ENCODE results near the gene REC8. TPM values are rescaled to one million over a fixed set of nuclear protein-coding genes. Genes with fewer than 3 reads are reported as not detected.

REC8 gene
- total and polyA plus RNA-seq, 2 of the 13 experiments (the other 11 are each of a cell fraction or from before 2014, with no cell fraction given) = 3.4 to 14.7 TPM

DNA sequence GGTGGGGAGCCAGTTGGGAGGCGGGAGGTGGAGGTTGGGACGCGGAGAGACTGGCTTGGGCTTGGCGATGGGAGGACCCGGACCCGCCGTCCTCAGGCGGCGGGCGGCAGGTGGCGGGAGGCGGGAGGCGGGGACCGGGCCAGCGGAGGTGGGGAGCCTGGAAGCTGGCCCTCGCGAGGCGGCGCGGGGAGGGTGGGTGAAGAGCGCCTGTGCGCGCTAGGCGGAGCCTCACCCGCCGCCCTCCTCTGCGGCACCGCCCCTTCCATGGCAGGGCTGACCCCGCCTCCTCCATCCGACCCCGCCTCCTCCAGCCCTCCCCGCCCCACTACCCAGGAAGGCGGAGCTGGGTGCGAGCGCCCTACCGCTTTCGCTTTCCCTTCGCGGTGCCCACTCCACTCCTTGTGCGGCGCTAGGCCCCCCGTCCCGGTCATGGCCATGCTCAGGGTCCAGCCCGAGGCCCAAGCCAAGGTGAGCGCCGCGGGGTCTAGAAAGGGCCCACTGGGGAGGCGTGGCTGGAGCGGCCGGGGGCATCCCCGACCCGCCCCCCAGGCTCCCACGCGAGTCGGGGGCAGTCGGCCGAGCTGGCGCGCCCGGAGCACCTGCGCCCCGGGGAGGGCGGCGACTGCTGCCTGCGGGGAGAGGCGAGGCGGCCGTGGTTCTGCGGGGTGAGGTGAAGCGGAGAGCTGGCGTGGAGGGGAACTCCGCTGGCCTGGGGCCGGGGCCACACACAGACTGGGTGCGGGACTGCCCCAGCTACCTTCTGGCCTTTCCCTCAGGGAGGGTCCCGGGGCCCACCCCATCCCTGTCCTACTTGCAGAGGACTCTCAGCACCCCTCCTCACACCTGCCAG is 35.8 kb upstream of the REC8 start, which contains the start of gene PSME1:
PSME1 (plus strand) TSS at position 361 of the 850 bp plus-strand sequence; CDS start at position 430, 69 bp downstream.
- peaks cover 42% of the 10 kb centered on the region for H3K79me2 ChIP-seq (ENCODE audit: insufficient read depth, low read length)
- in situ Hi-C loops (cut with HindIII; ENCODE audit: extremely low pct_ligation_motif_present, low pct_unique_long_range_greater_than_20kb) (loop anchor here (25.0 kb wide), 1 partner anchor 824 kb away; the partner anchor contains the start of genes BCL2L2, PABPN1 and PPP1R3E), intact Hi-C loops (cut with micrococcal nuclease; ENCODE audit: unreplicated experiment) (loop anchor here (1.0 kb wide), 2 partner anchors 22 to 25 kb away; partner anchors contain the start of genes DCAF11, IRF9 and NRL)
- H3K4me1 ChIP-seq (ENCODE audit: insufficient read depth, low read length) = peaks cover 64% of the 10 kb centered on the region
- H3K9me3 ChIP-seq (ENCODE audit: low read length) = no peaks in the 10 kb centered on the region
- POLR2A ChIA-PET = interaction anchor here (0.7 to 22.7 kb wide), 40 partner anchors 8 to 1159 kb away, joined by 3 to 977 read pairs (median 5); partner anchors contain the start of genes ACIN1, C14orf119, CARMIL3 and CHMP4A
- FAIRE-seq = peak; percentile 71
- CTCF ChIA-PET (ENCODE audit: low intra/inter-chr PET ratio, low total read pairs) = interaction anchor here (1.0 to 2.1 kb wide), 2 partner anchors 21 to 25 kb away, joined by 3 to 6 read pairs; partner anchors contain the start of genes DCAF11, IRF9 and NRL
- peak within 1 kb of the TSS; percentile 75 for H3K27ac ChIP-seq (ENCODE audit: extremely low read length, insufficient read depth, low read length)
- H3K4me3 ChIP-seq (replicated peaks in 1 of 3; ENCODE audit: insufficient read depth in 1 of 3, low read depth in 2 of 3, low read length in 3 of 3) = peak within 1 kb of the TSS; percentile 91 to 98 (median 93)
- peaks cover 11% of the 10 kb centered on the region for H4K20me1 ChIP-seq (ENCODE audit: insufficient read depth, low read length)
- BruUV-seq (replicated peaks) = no TSS peak
- peak within 1 kb of the TSS; percentile 62 for H2AFZ ChIP-seq (ENCODE audit: low read length)
- peak within 1 kb of the TSS; percentile 100 for H3K4me2 ChIP-seq (ENCODE audit: low read depth, low read length)
- WGBS (ENCODE audit: low lambda C conversion rate) = 1% methylated on average over 65 of the region's 75 CpGs
- H3K36me3 ChIP-seq (replicated peaks in 1 of 2; ENCODE audit: control insufficient read depth in 1 of 2, insufficient read depth in 2 of 2, low read length in 2 of 2) = peaks cover 17 to 25% of the 10 kb centered on the region in 2 experiments
- H3K27me3 ChIP-seq (ENCODE audit: control insufficient read depth in 1 of 2, insufficient read depth in 2 of 2, low read length in 2 of 2) = no peaks in the 10 kb centered on the region; a peak in 1 of 5 replicates
- peak; percentile 86 for ATAC-seq
- H3K9ac ChIP-seq (ENCODE audit: insufficient read depth, low read depth, low read length) = peak within 1 kb of the TSS; percentile 94
- peak; percentile 93 for DNase-seq (ENCODE audit: low spot score)
- TF ChIP-seq, protein P1, sequence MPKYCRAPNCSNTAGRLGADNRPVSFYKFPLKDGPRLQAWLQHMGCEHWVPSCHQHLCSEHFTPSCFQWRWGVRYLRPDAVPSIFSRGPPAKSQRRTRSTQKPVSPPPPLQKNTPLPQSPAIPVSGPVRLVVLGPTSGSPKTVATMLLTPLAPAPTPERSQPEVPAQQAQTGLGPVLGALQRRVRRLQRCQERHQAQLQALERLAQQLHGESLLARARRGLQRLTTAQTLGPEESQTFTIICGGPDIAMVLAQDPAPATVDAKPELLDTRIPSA (CRISPR knock-in tag; IDR thresholded peaks at IDR 0.05; ENCODE audit: borderline replicate concordance) = no peak
- TF ChIP-seq ZFP36 (IDR thresholded peaks at IDR 0.05; ENCODE audit: borderline replicate concordance, low read depth, low read length, partially characterized antibody) (no peak), ZNF749 (CRISPR knock-in tag; IDR thresholded peaks at IDR 0.05; ENCODE audit: borderline replicate concordance) (peak; percentile 61; the same call in 1 of the 2 replicates), ADNP (CRISPR knock-in tag; IDR thresholded peaks at IDR 0.05) (no peak), KDM2A (CRISPR knock-in tag; IDR thresholded peaks at IDR 0.05; ENCODE audit: borderline replicate concordance, low read depth) (peak; percentile 82), GTF2F1 (IDR thresholded peaks at IDR 0.05; ENCODE audit: low read length) (no peak), ZNF296 (CRISPR knock-in tag; conservative IDR thresholded peaks at IDR 0.05) (no peak), SKI (IDR thresholded peaks at IDR 0.05; ENCODE audit: partially characterized antibody) (no peak), ZNF432 (CRISPR knock-in tag; IDR thresholded peaks at IDR 0.05; ENCODE audit: borderline replicate concordance) (no peak), ZNF777 (CRISPR knock-in tag; IDR thresholded peaks at IDR 0.05) (peak; percentile 72), SMAD3 (CRISPR knock-in tag; IDR thresholded peaks at IDR 0.05) (0 out of 2 replicates have a peak, but pooled peaks have one; percentile 34), SRSF1 (optimal IDR thresholded peaks at IDR 0.05; ENCODE audit: low read depth, low read length) (peak; percentile 90)
- TF ChIP-seq, protein P2, sequence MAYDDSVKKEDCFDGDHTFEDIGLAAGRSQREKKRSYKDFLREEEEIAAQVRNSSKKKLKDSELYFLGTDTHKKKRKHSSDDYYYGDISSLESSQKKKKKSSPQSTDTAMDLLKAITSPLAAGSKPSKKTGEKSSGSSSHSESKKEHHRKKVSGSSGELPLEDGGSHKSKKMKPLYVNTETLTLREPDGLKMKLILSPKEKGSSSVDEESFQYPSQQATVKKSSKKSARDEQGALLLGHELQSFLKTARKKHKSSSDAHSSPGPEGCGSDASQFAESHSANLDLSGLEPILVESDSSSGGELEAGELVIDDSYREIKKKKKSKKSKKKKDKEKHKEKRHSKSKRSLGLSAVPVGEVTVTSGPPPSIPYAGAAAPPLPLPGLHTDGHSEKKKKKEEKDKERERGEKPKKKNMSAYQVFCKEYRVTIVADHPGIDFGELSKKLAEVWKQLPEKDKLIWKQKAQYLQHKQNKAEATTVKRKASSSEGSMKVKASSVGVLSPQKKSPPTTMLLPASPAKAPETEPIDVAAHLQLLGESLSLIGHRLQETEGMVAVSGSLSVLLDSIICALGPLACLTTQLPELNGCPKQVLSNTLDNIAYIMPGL (CRISPR knock-in tag; IDR thresholded peaks at IDR 0.05; ENCODE audit: borderline replicate concordance in 1 of 2, low read depth in 1 of 2) = peak; percentile 86 to 96
- TF ChIP-seq, protein P3, sequence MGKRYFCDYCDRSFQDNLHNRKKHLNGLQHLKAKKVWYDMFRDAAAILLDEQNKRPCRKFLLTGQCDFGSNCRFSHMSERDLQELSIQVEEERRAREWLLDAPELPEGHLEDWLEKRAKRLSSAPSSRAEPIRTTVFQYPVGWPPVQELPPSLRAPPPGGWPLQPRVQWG (CRISPR knock-in tag; IDR thresholded peaks at IDR 0.05; ENCODE audit: borderline replicate concordance, low read depth) = no peak
- TF ChIP-seq, protein P4, sequence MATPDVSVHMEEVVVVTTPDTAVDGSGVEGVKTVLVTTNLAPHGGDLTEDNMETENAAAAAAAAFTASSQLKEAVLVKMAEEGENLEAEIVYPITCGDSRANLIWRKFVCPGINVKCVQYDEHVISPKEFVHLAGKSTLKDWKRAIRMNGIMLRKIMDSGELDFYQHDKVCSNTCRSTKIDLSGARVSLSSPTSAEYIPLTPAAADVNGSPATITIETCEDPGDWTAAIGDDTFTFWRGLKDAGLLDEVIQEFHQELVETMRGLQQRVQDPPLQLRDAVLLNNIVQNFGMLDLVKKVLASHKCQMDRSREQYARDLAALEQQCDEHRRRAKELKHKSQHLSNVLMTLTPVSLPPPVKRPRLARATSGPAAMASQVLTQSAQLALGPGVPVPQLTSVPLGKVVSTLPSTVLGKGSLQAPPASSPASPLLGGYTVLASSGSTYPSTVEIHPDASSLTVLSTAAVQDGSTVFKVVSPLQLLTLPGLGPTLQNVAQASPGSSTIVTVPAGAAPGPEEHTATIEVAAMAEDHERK (CRISPR knock-in tag; IDR thresholded peaks at IDR 0.05; ENCODE audit: low read depth) = peak; percentile 40; the same call in 1 of the 2 replicates
- TF ChIP-seq, protein P5, sequence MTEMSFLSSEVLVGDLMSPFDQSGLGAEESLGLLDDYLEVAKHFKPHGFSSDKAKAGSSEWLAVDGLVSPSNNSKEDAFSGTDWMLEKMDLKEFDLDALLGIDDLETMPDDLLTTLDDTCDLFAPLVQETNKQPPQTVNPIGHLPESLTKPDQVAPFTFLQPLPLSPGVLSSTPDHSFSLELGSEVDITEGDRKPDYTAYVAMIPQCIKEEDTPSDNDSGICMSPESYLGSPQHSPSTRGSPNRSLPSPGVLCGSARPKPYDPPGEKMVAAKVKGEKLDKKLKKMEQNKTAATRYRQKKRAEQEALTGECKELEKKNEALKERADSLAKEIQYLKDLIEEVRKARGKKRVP (CRISPR knock-in tag; IDR thresholded peaks at IDR 0.05) = no peak

Measured in HepG2 (cell line).